Duodenal mucosa (tissue), 2 donors: ENCODE results near the gene EPC1.
"Not testable (repeated sequence)": the region's sequence is repeated elsewhere in the genome, so short reads cannot be mapped to it uniquely, and the experiment has no call there.

Source experiments
- H3K27ac ChIP-seq: one replicate; pipeline ENCODE4 v1.7.0; 2013; ENCODE audit warnings: low read depth, low read length
- H3K27me3 ChIP-seq, 2 donors: one replicate each; pipeline ENCODE4 v1.7.0; 2013; ENCODE audit warnings: low read length in 2 of 2, control low read depth in 1 of 2; ENCODE audit not compliant: insufficient read depth in 2 of 2, control insufficient read depth in 1 of 2
- H3K36me3 ChIP-seq, 2 donors: one replicate each; pipeline ENCODE4 v1.7.0; 2013; ENCODE audit warnings: low read length in 2 of 2, control low read depth in 1 of 2; ENCODE audit not compliant: insufficient read depth in 2 of 2, control insufficient read depth in 1 of 2
- H3K4me1 ChIP-seq, 2 donors: one replicate each; pipeline ENCODE4 v1.7.0; 2013; ENCODE audit warnings: low read length in 2 of 2, control low read depth in 1 of 2; ENCODE audit not compliant: insufficient read depth in 2 of 2, control insufficient read depth in 1 of 2
- H3K4me3 ChIP-seq, 2 donors: one replicate each; pipeline ENCODE4 v1.7.0; 2013; ENCODE audit warnings: low read length in 2 of 2, low read depth in 1 of 2
- H3K9ac ChIP-seq, 2 donors: one replicate each; pipeline ENCODE4 v1.7.0; 2013; ENCODE audit warnings: low read length in 2 of 2, low read depth in 1 of 2
- H3K9me3 ChIP-seq, 2 donors: one replicate each; pipeline ENCODE4 v1.7.0; 2013; ENCODE audit warnings: low read length in 2 of 2, control low read depth in 1 of 2; ENCODE audit not compliant: control insufficient read depth in 1 of 2

EPC1 gene

GRCh38 chr10:32226624-32227023 lies 120.3 kb downstream of the EPC1 start:
- Histone ChIP-seq H3K27ac (no peak overlapping the region), H3K9ac (no peak overlapping the region), H3K4me3 (no peak overlapping the region), H3K4me1 (no peaks in the 10 kb centered on the region), H3K27me3 (no peaks in the 10 kb centered on the region), H3K9me3 (no peaks in the 10 kb centered on the region), H3K36me3 (no peaks in the 10 kb centered on the region)

GRCh38 chr10:32225976-32226375 lies 121.0 kb downstream of the EPC1 start:
- Histone ChIP-seq H3K27ac (no peak overlapping the region), H3K36me3 (no peaks in the 10 kb centered on the region), H3K4me3 (no peak overlapping the region), H3K27me3 (no peaks in the 10 kb centered on the region), H3K4me1 (no peaks in the 10 kb centered on the region), H3K9me3 (no peaks in the 10 kb centered on the region), H3K9ac (no peak overlapping the region)

GRCh38 chr10:32222376-32222775 lies 124.6 kb downstream of the EPC1 start:
- H3K27ac ChIP-seq = not testable (repeated sequence)

GRCh38 chr10:32219156-32219555 lies 127.8 kb downstream of the EPC1 start:
- H3K36me3 ChIP-seq = not testable (repeated sequence)

More at GRCh38 chr10:32222376-32222775, 124.6 kb downstream of the EPC1 start:
- not testable (repeated sequence) for H3K36me3 ChIP-seq, H3K4me3 ChIP-seq, H3K9me3 ChIP-seq, H3K4me1 ChIP-seq, H3K27me3 ChIP-seq, H3K9ac ChIP-seq

GRCh38 chr10:32218206-32219044 lies 128.5 kb downstream of the EPC1 start:
- not testable (repeated sequence) for H3K9ac ChIP-seq, H3K4me1 ChIP-seq, H3K9me3 ChIP-seq, H3K27me3 ChIP-seq, H3K4me3 ChIP-seq, H3K27ac ChIP-seq, H3K36me3 ChIP-seq

More at GRCh38 chr10:32219156-32219555, 127.8 kb downstream of the EPC1 start:
- not testable (repeated sequence) for H3K9me3 ChIP-seq, H3K27me3 ChIP-seq, H3K4me1 ChIP-seq, H3K27ac ChIP-seq, H3K4me3 ChIP-seq, H3K9ac ChIP-seq
